ENCODE measurements around the gene KCNMB2. TPM values are rescaled to one million over a fixed set of nuclear protein-coding genes. Genes with fewer than 3 reads are reported as not detected.

The KCNMB2 gene
- total RNA-seq, 3 donors from 2014 or later, result 0.19 to 1.3 TPM; not detected in 1

DNA sequence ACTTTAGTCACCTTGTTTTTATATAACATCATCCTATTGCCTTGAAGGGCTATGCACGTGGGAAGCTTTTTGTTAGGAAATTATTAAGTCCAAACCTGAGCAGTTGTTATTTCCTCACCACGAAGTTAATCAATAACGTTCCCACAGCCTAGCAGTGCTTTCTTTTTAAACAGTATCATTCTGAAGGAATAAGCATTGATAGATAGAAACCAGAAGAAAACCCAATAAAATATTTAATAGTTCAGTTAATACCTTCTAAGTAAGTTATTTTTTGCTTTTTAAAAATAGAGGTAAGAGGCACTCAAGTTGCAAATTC is 149.3 kb downstream of the KCNMB2 start:
- ATAC-seq, result no peak

DNA sequence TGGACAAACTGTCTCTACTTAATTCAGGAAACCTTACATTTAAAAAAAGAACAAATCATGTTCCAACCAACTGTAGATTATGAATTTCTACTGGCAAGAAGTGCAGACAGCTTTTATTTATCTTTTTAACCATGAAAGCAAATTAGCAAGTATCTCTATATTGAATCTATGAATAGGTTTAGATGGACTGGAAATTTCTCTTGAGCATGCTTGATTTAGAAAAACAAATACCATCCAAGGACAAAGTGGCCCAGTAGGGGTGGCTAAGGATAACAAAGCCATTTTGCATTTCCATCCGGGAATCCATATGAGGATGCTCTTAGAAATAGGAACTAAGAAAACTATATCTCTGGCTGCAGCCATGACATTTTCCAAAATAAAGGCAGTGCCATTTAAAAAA is 150.6 kb downstream of the KCNMB2 start:
- Histone ChIP-seq H3K4me1 (ENCODE audit: low read depth) (no peaks in the 10 kb centered on the region), H3K36me3 (ENCODE audit: low read depth) (no peaks in the 10 kb centered on the region), H3K4me3 (no peak overlapping the region), H3K9me3 (no peaks in the 10 kb centered on the region)
- no peak for ATAC-seq
- intact Hi-C loops (cut with DNase I, micrococcal nuclease), result no loop called here
- TF ChIP-seq, protein P1, sequence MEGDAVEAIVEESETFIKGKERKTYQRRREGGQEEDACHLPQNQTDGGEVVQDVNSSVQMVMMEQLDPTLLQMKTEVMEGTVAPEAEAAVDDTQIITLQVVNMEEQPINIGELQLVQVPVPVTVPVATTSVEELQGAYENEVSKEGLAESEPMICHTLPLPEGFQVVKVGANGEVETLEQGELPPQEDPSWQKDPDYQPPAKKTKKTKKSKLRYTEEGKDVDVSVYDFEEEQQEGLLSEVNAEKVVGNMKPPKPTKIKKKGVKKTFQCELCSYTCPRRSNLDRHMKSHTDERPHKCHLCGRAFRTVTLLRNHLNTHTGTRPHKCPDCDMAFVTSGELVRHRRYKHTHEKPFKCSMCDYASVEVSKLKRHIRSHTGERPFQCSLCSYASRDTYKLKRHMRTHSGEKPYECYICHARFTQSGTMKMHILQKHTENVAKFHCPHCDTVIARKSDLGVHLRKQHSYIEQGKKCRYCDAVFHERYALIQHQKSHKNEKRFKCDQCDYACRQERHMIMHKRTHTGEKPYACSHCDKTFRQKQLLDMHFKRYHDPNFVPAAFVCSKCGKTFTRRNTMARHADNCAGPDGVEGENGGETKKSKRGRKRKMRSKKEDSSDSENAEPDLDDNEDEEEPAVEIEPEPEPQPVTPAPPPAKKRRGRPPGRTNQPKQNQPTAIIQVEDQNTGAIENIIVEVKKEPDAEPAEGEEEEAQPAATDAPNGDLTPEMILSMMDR (IDR thresholded peaks at IDR 0.05), result no peak
- no peak for DNase-seq

More for the DNA sequence above, 149.3 kb downstream of the KCNMB2 start:
- no peak for DNase-seq
- Histone ChIP-seq H3K36me3 (ENCODE audit: low read depth) (no peaks in the 10 kb centered on the region), H3K4me1 (ENCODE audit: low read depth) (no peaks in the 10 kb centered on the region), H3K9me3 (no peaks in the 10 kb centered on the region), H3K4me3 (no peak overlapping the region)
- TF ChIP-seq, protein P1 (IDR thresholded peaks at IDR 0.05), result no peak
- intact Hi-C loops (cut with DNase I, micrococcal nuclease), result no loop called here

GRCh38 chr3:178690571-178690970 is 154.3 kb downstream of the KCNMB2 start:
- no peak for ATAC-seq
- Histone ChIP-seq H3K4me3 (no peak overlapping the region), H3K4me1 (ENCODE audit: low read depth) (no peaks in the 10 kb centered on the region), H3K9me3 (no peaks in the 10 kb centered on the region), H3K36me3 (ENCODE audit: low read depth) (no peaks in the 10 kb centered on the region)
- DNase-seq, result no peak
- TF ChIP-seq, protein P1 (IDR thresholded peaks at IDR 0.05), result no peak
- intact Hi-C loops (cut with DNase I, micrococcal nuclease), result no loop called here

DNA sequence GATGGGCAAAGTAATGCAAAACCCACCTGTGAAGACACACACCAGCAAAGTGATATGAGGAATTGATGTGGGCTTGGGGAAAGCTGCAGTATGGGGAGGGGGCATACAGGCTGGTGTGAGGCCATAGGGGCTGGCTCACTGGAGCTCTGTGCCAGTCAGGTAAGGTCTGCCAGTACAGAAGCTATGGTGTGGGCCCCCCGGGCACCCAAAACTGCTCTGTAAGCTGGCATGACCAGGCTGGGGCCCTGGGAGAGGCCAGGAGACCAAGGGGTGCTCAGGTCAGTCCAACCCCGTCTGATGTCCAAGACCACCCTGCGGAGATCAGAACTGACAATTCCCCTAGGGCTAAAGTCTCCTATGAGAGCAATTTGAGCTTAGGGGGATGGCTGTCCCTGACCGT is 163.1 kb downstream of the KCNMB2 start:
- Histone ChIP-seq H3K36me3 (ENCODE audit: low read depth) (no peaks in the 10 kb centered on the region), H3K4me1 (ENCODE audit: low read depth) (no peaks in the 10 kb centered on the region), H3K9me3 (peaks cover 3% of the 10 kb centered on the region), H3K4me3 (no peak overlapping the region)
- TF ChIP-seq, protein P1 (IDR thresholded peaks at IDR 0.05), result no peak
- no peak for DNase-seq
- ATAC-seq, result no peak
- intact Hi-C loops (cut with DNase I, micrococcal nuclease), result no loop called here

DNA sequence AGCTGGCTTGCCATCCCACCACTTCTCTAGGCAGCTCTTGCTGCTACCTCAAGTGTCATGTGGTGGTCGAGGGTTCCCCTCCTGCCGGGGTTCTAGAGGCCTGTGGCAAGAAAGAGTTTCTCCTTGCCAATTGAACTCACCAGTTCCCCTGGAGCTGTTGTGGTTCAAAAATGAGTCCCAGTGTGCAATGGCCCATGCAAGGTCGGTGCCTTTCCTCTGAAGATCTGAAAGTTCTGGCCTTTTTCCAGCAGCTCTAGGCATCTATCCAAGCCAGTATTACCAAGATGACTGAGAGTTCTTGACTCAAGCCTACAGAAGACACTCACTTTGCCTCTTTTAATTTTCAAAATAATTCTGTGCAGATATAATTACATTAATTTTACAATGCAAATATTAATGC is 163.6 kb downstream of the KCNMB2 start:
- TF ChIP-seq, protein P1 (IDR thresholded peaks at IDR 0.05), result no peak
- intact Hi-C loops (cut with DNase I, micrococcal nuclease), result no loop called here
- no peaks in the 10 kb centered on the region for H3K36me3 ChIP-seq (ENCODE audit: low read depth)
- ATAC-seq (no peak), DNase-seq (no peak)
- peaks cover 3% of the 10 kb centered on the region for H3K9me3 ChIP-seq
- H3K4me3 ChIP-seq, result no peak overlapping the region
- no peaks in the 10 kb centered on the region for H3K4me1 ChIP-seq (ENCODE audit: low read depth)

- H3K4me1 ChIP-seq (ENCODE audit: low read depth), result no peaks in the 10 kb centered on the region
- ATAC-seq (no peak), DNase-seq (no peak)
- H3K36me3 ChIP-seq (ENCODE audit: low read depth), result no peaks in the 10 kb centered on the region
- no peaks in the 10 kb centered on the region for H3K9me3 ChIP-seq
- TF ChIP-seq, protein P1 (IDR thresholded peaks at IDR 0.05), result no peak
- no peak overlapping the region for H3K4me3 ChIP-seq
- intact Hi-C loops (cut with DNase I, micrococcal nuclease), result no loop called here
Observed at GRCh38 chr3:178703268-178703975, 167.2 kb downstream of the KCNMB2 start.
